Liver (tissue), 9 donors: ENCODE measurements around the gene UXS1. TPM values are rescaled to one million over a fixed set of nuclear protein-coding genes. Genes with fewer than 3 reads are reported as not detected.

Experiments used
- DNase-seq: peaks from one replicate; pipeline ENCODE4 v3.0.0-alpha.2; 2017; ENCODE audit warnings: low spot score
- H3K27ac ChIP-seq, 2 donors: one replicate each; pipeline ENCODE4 v1.7.0; 2013; ENCODE audit warnings: inconsistent platforms in 2 of 2, low read length in 2 of 2, control low read depth in 1 of 2, low read depth in 1 of 2, mild to moderate bottlenecking in 1 of 2
- H3K27me3 ChIP-seq, 4 donors: one replicate each; pipeline versions ENCODE4 v1.6.1 to v1.7.0; 2013; ENCODE audit warnings: low read length in 3 of 4, inconsistent platforms in 1 of 4, mild to moderate bottlenecking in 1 of 4, moderate library complexity in 1 of 4; ENCODE audit not compliant: control insufficient read depth in 4 of 4, insufficient read depth in 4 of 4
- H3K36me3 ChIP-seq, 4 donors: one replicate each; pipeline versions ENCODE4 v1.6.1 to v1.7.0; 2013; ENCODE audit warnings: low read length in 3 of 4, mild to moderate bottlenecking in 3 of 4, low read depth in 1 of 4, moderate library complexity in 1 of 4; ENCODE audit not compliant: control insufficient read depth in 4 of 4, insufficient read depth in 3 of 4
- H3K4me1 ChIP-seq, 4 donors: one replicate each; pipeline versions ENCODE4 v1.6.1 to v1.7.0; 2013; ENCODE audit warnings: low read length in 3 of 4, mild to moderate bottlenecking in 3 of 4, moderate library complexity in 1 of 4; ENCODE audit not compliant: control insufficient read depth in 4 of 4, insufficient read depth in 4 of 4
- H3K4me3 ChIP-seq, 3 donors: one replicate each; pipeline versions ENCODE4 v1.6.1 to v1.7.0; 2013; ENCODE audit warnings: low read length in 3 of 3, control low read depth in 1 of 3, low read depth in 1 of 3, mild to moderate bottlenecking in 1 of 3
- H3K9ac ChIP-seq, 2 donors: one replicate each; pipeline ENCODE4 v1.7.0; 2013; ENCODE audit warnings: low read length in 2 of 2, mild to moderate bottlenecking in 2 of 2, moderate library complexity in 2 of 2, control low read depth in 1 of 2, low read depth in 1 of 2
- H3K9me3 ChIP-seq, 4 donors: one replicate each; pipeline versions ENCODE4 v1.6.1 to v1.7.0; 2013; ENCODE audit warnings: low read length in 3 of 4; ENCODE audit not compliant: control insufficient read depth in 4 of 4
- ATF3 ChIP-seq: IDR thresholded peaks from 2 replicates; pipeline ENCODE4 v1.6.1; 2016; ENCODE audit warnings: antibody characterized with exemption
- CTCF ChIP-seq: fragments of 150-350 bp; IDR thresholded peaks from 2 replicates; pipeline ENCODE4 v1.5.1; 2017; ENCODE audit warnings: improper control_type of control experiment, low read depth, low read length; ENCODE audit not compliant: missing input control
- EGR1 ChIP-seq, 2 donors: IDR thresholded peaks; 2 replicates each; pipeline ENCODE4 v1.6.1; 2016 to 2018; ENCODE audit warnings: antibody characterized with exemption in 2 of 2, low read depth in 2 of 2
- FOXA1 ChIP-seq: IDR thresholded peaks from 2 replicates; pipeline ENCODE4 v1.6.1; 2016; ENCODE audit warnings: antibody characterized with exemption
- FOXA2 ChIP-seq: IDR thresholded peaks from 2 replicates; pipeline ENCODE4 v1.6.1; 2016; ENCODE audit warnings: antibody characterized with exemption
- GABPA ChIP-seq, 2 donors: IDR thresholded peaks in 1 of 2; conservative IDR thresholded peaks in 1 of 2; 2 replicates each; pipeline ENCODE4 v1.6.1; 2016; ENCODE audit warnings: antibody characterized with exemption in 2 of 2, mild to moderate bottlenecking in 1 of 2, moderate library complexity in 1 of 2
- HNF4A ChIP-seq, 2 donors: conservative IDR thresholded peaks; 2 replicates each; pipeline ENCODE4 v1.6.1; 2016; ENCODE audit warnings: antibody characterized with exemption in 2 of 2, mild to moderate bottlenecking in 2 of 2
- HNF4G ChIP-seq: IDR thresholded peaks from 2 replicates; pipeline ENCODE4 v1.6.1; 2016; ENCODE audit warnings: antibody characterized with exemption
- JUND ChIP-seq, 2 donors: IDR thresholded peaks; 2 replicates each; pipeline ENCODE4 v1.6.1; 2016; ENCODE audit warnings: antibody characterized with exemption in 2 of 2
- MAX ChIP-seq: IDR thresholded peaks from 2 replicates; pipeline ENCODE4 v1.6.1; 2016; ENCODE audit warnings: antibody characterized with exemption
- NR2F2 ChIP-seq: IDR thresholded peaks from 2 replicates; pipeline ENCODE4 v1.6.1; 2016; ENCODE audit warnings: antibody characterized with exemption
- RAD21 ChIP-seq, 2 donors: IDR thresholded peaks; 2 replicates each; pipeline ENCODE4 v1.6.1; 2016; ENCODE audit warnings: antibody characterized with exemption in 2 of 2, mild to moderate bottlenecking in 2 of 2
- REST ChIP-seq: IDR thresholded peaks from 2 replicates; pipeline ENCODE4 v1.6.1; 2016; ENCODE audit warnings: antibody characterized with exemption, mild to moderate bottlenecking
- RXRA ChIP-seq, 2 donors: IDR thresholded peaks; 2 replicates each; pipeline ENCODE4 v1.6.1; 2017 to 2018; ENCODE audit warnings: antibody characterized with exemption in 2 of 2, mild to moderate bottlenecking in 1 of 2
- SP1 ChIP-seq: IDR thresholded peaks from 2 replicates; pipeline ENCODE4 v1.6.1; 2018; ENCODE audit warnings: antibody characterized with exemption, mild to moderate bottlenecking
- TAF1 ChIP-seq: conservative IDR thresholded peaks from 2 replicates; pipeline ENCODE4 v1.6.1; 2016; ENCODE audit warnings: antibody characterized with exemption, mild to moderate bottlenecking
- YY1 ChIP-seq: IDR thresholded peaks from 2 replicates; pipeline ENCODE4 v1.6.1; 2016; ENCODE audit warnings: antibody characterized with exemption, mild to moderate bottlenecking
- ZBTB33 ChIP-seq: IDR thresholded peaks from 2 replicates; pipeline ENCODE4 v1.6.1; 2016; ENCODE audit warnings: antibody characterized with exemption
- WGBS: extraction: QIAGEN DNeasy Blood & Tissue Kit; methylation state at CpG from one replicate; pipeline ENCODE4 v1.1.7; 2013; 5-methylcytosine and 5-hydroxymethylcytosine counted together
- polyA plus RNA-seq, 2 donors: library from polyadenylated mRNA; stranded (reverse) in 1 of 2; unstranded in 1 of 2; fragments of 200-250 nt in 1 of 2; fragments of >200 nt in 1 of 2; fragmentation: Nextera tagmentation in 1 of 2; extraction: Ambion mirVana in 1 of 2; gene quantifications; one replicate each; pipeline versions ENCODE4 v1.2.1 to v1.2.3, GENCODE V29; 2013 to 2015
- total RNA-seq, 2 donors: library from RNA; depleted of rRNA; stranded (reverse); fragments of >200 nt; gene quantifications; one replicate each; pipeline ENCODE4 v1.2.3, GENCODE V29; 2014
- donor health status: healthy.
- donor health status: healthy.
- donor health status: healthy.
- donor health status: healthy.
- donor health status: healthy.

UXS1 gene
- total and polyA plus RNA-seq, 4 donors = 8.8 to 19.9 (median 10.0) TPM

GRCh38 chr2:106142683-106143082, 51.4 kb downstream of the UXS1 start:
- Histone ChIP-seq H3K9ac (no peak overlapping the region), H3K4me1 (peaks cover 3 to 13% (median 8%) of the 10 kb centered on the region in 4 donors), H3K4me3 (no peak overlapping the region), H3K36me3 (peaks cover 0 to 4% (median 0%) of the 10 kb centered on the region in 4 donors), H3K27ac (no peak overlapping the region), H3K9me3 (no peaks in the 10 kb centered on the region), H3K27me3 (no peaks in the 10 kb centered on the region)
- 92% methylated on average over 3 of the region's 3 CpGs for WGBS
- TF ChIP-seq FOXA1 (no peak), ATF3 (no peak), RAD21 (IDR thresholded peaks at IDR 0.05) (no peak), HNF4G (no peak), HNF4A (conservative IDR thresholded peaks at IDR 0.05) (no peak), SP1 (no peak), JUND (IDR thresholded peaks at IDR 0.05) (no peak), ZBTB33 (no peak), FOXA2 (no peak), MAX (no peak), GABPA (IDR thresholded peaks at IDR 0.05 in 1 of 2, conservative IDR thresholded peaks at IDR 0.05 in 1 of 2) (no peak), RXRA (IDR thresholded peaks at IDR 0.05) (no peak), YY1 (no peak), EGR1 (IDR thresholded peaks at IDR 0.05; ENCODE audit: low read depth in 2 of 2) (no peak), TAF1 (no peak), CTCF (no peak), REST (no peak), NR2F2 (no peak)
- DNase-seq = no peak
